Measurements from ENCODE around the gene ANK2.

- TF ChIP-seq EZH2phosphoT487 (IDR thresholded peaks at IDR 0.05; ENCODE audit: insufficient read depth, low read depth) = no peak
- TF ChIP-seq EZH2 (IDR thresholded peaks at IDR 0.05; ENCODE audit: insufficient read depth, poor library complexity, severe bottlenecking) = no peak
Measured at GRCh38 chr4:113407409-113407808, 358.0 kb downstream of the ANK2 start.

Measured in GM23248 (cell line).